ENCODE measurements around the gene MAPKAP1.
"Not testable (repeated sequence)": the region's sequence is repeated elsewhere in the genome, so short reads cannot be mapped to it uniquely, and the experiment has no call there.

The MAPKAP1 gene

DNA sequence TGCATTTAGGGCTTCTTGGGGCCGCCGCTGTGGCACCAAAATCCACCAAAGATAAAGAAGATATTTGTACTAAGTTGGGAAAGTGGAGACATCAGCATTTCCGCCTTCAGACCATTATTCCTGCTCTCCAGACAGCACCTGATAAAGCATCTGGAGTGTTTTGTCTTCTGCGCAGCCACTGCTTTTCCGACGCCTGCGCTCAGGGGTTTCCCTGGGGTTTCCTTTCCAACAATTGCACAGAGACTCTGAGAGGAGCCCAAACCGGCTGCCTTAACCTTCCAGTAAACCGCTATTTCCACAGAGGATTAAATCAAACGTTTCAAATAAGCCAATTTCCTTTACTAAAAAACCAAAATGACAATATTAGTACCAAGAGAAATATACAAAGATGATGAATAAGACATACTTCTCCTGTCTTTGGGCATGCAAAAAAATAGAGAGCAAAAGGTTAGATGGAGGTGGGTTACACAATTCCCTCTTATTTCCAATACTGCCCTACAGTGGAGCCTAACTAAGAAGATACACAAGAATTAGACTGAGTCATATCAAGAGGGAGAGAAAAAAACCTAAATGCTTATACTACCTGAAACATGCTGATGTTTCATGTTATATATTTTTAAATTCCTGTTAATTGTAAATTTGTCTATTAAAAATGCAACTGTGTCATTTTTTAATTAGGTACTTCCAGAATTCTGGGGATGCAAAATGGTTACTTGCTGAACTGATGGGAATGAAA, 98.4 kb downstream of the MAPKAP1 start:
- no peak for DNase-seq (ENCODE audit: low read depth in 2 of 2)

DNA sequence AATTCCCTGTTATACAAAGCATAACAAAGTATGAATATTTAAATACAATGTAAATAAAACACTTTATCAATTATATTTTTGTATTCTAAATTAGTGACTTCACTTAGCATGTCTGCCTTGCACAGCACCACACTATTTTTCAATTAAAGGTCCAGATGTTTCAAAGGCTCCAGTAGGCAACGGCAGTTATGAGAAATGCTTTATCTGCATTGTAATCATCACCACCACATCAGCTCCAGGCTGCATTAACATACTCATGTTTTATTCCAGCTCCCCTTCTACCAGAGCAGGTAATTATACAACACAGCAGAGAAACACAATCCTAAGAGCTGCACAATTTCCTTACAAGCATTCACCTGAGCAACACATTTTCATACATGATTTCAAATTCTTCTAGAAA, 102.8 kb downstream of the MAPKAP1 start:
- DNase-seq (ENCODE audit: low read depth in 2 of 2): no peak

DNA sequence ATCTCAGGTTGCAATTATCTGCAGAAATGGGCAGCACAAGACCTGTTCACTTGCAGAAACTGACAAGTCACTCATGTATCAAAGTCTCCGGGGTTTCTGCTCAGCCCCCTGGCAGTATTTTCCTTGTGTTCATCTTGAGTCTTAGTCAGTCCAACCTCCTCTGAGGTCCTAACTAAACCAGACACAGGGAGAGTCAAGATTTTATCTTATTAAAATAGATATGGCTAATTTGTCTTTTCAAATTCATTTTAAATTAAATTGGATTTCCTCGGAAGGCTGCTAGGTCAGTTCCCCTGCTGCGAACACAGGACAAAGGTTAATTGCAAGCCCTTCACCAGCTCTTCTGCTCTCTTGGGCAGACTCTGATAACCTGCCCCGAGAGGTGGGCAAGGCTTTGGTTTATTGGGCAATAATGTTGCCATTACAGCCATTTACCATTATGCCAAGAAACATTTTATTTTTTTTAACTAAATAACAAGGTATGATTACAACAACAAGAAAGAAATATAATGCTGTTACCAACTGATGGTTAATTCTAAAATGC, 103.5 kb downstream of the MAPKAP1 start:
- no peak for DNase-seq (ENCODE audit: low read depth in 2 of 2)

DNA sequence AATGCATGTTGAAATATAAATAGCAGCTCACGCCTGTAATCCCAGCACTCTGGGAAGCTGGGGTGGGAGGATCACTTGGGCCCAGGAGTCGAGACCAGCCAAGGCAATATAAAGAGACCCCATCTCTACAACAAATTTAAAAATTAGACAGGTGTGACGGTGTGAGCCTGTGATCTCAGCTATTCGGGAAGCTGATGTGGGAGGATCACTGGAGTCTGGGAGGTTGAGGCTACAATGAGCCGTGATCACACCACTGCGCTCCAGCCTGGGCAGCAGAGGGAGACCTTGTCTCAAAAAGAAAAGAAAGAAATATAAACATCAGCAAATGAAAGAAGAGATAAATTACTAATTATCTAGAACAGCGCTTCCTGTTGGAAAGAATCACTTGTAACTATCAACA, 105.0 kb downstream of the MAPKAP1 start:
- no peak for DNase-seq (ENCODE audit: low read depth in 2 of 2)

DNA sequence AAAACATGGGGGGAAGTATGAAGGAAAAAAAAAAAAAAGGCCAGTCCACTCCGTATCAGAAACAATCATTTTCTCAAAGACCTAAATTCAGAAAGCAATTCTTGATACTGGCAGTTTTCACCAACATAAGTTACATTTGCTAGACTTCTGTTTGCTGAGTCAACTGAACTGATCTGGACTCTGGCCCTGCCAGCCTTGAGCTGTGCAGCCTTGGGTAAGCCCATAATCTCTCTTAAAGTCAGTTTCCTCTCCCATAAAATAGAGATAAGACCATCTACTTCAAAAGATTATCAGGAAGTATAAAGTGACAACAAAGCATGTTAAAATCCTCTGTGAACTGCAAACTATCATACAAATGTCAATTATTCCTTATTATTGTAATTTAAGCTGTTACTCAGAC, 106.8 kb downstream of the MAPKAP1 start:
- no peak for DNase-seq (ENCODE audit: low read depth in 2 of 2)

DNA sequence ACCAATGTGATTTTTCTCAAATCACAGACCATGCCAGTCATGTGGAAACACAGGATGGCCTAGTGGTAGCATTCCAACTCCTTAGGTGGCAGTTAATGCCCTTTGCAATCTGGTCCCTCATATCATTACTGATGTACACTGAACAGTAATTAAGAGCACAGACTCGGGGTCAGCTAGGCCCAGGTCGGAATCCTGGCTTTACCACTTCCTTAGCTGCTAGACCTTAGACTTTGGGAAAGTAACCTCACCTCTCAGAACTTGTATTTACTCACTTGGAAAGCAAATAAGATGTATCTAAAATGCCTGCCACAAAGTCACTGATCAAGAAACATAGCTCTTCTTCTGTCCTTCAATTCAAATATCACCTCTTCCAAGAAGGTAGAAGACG, 112.8 kb downstream of the MAPKAP1 start:
- DNase-seq (ENCODE audit: low read depth in 2 of 2): no peak

DNA sequence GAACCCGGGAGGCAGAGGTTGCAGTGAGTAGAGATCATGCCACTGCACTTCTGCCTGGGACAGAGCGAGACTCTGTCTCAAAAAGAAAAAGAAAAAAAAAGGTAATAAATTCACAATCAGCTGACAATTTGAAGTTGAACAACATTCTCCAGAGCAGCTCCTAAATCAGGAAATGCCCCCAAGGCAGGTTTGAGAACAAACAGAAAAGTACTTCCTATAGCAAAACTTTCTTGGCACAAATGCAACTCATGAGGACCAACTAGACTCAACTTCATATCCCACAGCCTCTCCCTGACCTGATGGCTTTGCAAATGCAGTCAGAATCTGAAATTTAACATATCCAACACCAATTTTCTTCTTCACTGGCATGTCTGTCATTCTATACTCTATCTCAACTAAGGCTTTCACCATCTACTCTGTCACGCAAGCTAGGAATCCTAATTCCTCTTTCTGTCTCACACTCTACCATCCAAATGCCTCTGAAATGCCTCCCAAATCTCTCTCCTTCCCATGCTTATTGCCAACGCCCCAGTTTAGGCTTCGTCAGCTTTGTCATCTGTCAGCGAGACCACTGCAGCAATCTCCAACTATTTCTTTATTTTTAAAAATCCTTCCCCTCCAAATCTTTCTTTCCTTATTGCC, 113.3 kb downstream of the MAPKAP1 start:
- DNase-seq (ENCODE audit: low read depth in 2 of 2): no peak

DNA sequence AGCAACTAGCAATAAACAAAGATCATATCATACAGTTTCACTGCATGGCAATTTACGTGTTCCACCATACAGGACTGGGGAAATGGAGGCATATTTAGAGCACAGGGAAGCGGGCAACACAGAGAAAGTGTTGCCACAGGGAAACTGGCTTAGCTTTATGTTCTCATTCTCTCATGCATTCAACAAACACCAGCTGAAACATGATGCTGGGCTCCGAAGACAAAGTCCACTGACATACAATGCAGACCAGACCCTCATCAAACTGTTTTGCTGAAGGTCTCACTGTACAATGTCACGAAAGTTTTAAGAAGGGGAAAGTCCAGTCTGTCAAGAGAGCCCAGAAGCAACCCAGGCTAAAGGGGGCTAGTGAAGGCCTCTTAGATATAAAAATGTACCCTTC, 115.1 kb downstream of the MAPKAP1 start:
- DNase-seq (ENCODE audit: low read depth in 2 of 2): no peak

DNA sequence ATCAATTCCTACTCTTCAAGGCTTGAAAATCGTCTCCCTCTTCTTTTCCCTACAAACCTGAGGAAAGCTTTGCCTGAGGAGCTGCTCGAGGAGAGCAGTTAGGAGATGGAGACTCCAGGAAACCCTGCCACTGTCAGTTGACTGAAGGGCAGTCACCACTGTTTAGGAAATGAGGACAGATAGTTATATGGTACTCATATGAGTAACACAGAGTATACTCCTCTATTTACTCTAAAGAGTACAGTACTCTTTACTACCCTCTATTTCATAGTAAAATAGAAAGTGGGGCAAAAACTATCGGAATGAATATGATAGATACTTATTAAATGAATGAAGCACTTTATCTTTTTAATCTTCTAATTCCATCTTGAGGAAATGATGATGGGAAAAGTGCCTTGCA, 115.8 kb downstream of the MAPKAP1 start:
- DNase-seq (ENCODE audit: low read depth in 2 of 2): no peak

DNA sequence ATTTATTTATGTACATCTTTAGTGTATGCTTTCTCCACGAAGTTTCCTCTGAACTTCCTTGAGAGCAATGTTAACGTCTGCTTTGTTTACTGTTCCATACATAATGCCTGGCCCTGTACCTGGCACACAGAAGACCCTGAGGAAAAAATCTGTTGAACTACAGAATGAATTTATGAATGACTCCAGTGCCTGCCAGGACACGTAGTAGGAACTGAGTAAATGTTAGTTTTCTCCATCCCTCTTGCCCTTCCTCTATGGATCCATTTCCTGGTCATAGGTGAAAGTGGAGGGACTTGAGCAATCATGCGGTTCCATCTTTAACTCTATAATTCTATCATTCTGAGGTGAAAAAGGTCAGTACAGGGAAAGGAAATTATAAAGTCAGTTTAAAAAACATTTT, 117.7 kb downstream of the MAPKAP1 start:
- no peak for DNase-seq (ENCODE audit: low read depth in 2 of 2)

DNA sequence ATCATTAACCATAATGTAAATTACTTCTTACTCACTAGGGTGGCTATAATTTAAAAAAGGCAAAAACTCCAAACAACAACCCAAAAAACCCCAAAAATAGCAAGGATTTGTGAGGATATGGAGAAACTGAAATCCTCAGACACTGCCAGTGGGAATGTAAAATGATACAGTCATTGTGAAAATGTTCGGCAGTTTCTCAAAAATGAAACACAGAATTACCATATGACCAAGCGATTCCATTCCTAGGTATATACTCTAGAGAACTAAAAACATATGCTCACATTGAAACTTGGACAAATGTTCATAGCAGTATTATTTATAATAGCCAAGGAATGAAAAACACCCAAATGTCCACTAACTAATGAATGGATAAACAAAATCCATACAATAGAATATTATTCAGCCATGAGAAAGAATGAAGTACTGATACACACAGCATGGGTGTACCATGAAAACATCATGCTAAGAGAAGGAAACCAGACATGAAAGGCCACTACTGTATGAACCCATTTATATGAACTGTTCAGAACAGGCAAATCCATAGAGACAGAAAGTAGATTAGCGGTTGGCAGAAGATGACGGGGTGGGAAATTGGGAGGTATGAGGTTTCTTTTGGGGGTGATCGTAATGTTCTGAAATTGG, 119.1 kb downstream of the MAPKAP1 start:
- DNase-seq (ENCODE audit: low read depth in 2 of 2): no peak

DNA sequence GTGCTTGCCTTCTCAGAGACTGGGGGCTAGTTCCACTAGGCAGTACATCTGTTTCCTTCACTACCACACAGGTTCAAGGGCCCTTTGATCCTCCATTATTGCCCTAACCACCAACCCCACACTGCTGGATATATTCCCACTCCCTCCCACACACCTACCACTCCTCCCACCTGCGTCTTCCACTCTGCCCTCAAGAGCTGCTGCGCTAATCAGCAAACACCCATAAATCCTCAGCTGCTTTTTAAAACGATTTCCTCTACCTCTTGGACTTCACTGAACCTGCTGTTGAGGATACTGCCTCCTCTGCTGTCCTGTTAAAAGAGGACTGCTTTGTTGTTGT, 120.9 kb downstream of the MAPKAP1 start:
- no peak for DNase-seq (ENCODE audit: low read depth in 2 of 2)

DNA sequence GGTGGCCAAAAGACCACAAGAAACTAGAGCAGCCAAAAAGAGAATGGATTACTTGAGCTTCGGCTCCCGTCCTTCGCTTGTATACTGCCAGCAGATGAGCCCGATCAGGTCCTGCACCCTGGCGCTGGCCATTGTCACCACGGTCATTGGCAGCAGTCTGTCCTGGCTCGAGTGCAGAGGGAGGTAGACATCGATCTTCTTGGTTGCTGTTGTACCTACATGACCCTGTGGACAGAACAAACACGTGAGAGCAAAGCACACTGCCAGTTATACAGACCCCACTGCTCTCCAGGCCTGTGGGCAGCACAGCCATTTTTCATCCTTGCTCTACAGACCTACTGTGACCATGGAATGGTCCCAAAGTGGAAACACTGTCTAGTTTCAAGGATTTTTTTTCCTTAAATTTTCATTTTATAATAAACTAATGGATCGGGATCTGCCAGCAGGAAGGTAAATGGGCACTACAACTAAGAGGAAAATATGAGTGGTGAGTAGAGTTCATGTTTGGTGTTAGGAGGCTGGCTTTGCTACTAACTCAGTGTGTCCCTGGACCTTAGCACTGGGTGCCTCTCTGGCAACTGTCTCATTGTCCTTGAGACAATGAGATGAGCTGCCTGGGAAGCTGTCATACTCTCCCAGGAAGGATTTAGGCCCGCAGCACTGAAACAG, 121.4 kb downstream of the MAPKAP1 start:
- DNase-seq (ENCODE audit: low read depth in 2 of 2): no peak

DNA sequence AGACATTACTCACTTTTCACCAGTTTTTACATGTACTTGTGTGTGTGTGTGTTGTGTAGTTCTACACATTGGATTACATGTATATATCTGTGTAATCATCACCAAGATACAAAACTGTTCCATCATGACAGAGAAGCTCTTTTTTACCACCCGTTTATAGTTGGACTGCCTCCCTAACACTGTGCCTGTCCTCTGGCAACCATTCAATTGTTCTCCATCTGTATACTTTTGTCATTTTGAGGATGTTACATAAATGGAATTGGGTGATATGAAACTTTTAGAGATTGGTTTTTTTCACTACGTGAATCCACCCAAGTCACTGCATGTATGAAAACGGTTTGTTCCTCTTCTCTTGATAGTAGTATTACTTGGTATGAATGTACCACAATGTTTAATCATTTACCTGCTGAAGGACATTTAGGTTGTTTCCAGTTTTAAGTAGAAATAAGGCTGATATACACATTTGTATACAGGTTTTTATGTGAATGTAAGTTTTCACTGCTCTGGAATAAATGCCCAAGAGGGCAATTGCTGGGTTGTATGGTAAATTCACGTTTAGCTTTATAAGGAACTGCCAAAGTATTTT, 126.2 kb downstream of the MAPKAP1 start:
- no peak for DNase-seq (ENCODE audit: low read depth in 2 of 2)

DNA sequence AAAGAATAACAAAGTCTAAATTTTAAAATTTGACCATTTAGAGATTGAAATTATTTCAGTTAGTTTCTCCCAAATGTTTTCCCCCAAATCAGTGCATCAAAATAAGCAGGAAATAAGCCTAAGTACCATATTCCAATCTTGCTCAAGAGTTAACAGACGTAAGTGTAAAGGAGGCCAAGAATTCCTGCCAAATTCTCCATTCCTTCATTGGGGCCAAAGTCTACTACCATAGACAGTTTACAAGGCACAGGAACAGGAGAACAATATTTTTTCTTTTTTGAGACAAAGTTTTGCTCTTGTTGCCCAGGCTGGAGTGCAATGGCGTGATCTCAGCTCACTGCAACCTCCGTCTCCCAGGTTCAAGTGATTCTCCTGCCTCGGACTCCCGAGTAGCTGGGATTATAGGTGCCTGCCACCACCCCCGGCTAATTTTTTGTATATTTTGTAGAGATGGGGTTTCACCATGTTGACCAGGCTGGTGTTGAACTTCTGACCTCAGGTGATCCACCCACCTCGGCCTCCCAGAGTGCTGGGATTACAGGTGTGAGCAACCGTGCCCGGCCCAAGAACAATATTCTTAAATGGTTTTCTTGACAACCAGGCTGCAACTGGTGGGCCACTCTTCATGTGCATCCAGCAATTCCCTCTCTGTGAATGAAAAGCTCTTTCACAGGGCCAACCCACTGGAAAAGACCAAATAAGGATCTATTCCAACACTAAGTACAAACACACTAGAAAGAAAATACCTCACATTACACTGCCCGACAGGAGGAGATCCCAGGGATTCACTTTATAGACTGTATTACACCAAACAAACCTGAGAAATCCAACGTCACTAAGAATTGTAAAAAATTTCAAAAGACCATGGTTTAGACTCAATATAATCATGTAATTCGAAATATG, 127.7 kb downstream of the MAPKAP1 start:
- no peak for DNase-seq (ENCODE audit: low read depth in 2 of 2)

DNA sequence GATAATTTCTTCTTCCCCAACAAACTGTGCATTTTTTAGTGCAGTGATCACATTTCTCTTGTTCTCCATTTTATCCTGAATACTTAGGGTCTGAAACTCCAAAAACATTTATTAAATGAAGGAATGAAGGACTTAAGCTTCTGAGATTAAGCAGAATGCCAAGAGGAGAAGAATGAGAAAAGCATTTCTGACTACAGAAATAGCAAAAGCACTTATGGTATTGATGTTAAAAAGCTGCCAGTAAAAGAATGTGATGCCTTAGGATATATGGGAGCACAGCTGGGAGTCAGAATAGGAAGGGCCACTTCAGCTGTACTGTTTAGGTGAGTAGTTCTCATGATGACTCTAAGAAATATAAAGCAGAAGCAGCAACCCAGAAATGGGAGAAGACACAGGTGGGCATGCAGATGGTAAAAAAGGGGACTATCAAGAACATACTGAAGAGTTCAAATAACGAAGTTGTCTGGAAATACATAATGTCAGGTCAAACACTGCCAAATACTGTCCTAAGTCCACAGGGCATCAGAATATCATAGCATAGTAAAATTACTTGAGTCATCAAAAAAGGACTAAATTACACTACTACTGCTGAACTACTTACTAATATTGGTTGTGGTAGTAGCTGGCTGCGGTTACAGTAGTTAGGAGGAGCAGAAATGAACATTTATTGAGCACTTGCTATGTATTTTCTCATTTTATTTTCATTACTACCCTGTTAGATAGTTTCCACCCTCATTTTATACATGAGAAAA, 132.7 kb downstream of the MAPKAP1 start:
- DNase-seq (ENCODE audit: low read depth in 2 of 2): no peak

DNA sequence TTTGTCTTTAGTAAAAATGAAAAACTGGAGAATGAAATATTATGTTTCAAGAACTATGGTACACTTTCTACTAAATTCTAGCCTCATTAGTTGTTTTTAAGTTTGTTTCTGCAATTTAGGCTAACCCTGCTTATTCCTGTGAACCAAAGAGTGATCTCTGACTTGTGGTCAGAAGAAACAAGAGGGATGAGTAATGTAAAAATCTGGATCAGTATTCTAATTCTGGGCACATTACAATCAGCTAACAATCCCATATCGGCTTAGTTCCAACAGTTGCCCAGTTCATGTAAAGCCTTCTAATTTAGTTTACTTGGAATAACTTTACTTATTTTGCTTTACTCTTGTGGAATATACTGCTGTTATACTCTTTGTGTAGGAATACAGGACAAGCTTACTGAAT, 134.5 kb downstream of the MAPKAP1 start:
- not testable (repeated sequence) for DNase-seq (ENCODE audit: low read depth in 2 of 2)

DNA sequence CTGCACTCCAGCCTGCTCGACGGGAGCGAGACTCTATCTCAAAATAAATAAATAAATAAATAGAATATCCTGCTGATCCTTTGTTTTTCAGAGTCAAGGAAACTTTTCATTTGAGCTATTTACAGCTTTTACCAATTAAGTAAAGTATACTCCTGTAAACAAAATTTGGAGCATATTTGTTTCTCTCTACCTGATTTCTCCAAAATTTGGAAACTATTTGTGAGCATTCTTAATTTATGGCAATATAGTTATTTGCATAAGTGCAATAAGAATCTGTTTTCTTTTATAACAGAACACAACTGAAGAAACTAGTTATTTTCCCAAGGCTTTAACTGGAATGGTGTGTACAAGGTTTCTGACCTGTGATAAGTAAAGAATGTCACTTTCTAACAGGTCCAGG, 135.2 kb downstream of the MAPKAP1 start:
- DNase-seq (ENCODE audit: low read depth in 2 of 2): not testable (repeated sequence)

DNA sequence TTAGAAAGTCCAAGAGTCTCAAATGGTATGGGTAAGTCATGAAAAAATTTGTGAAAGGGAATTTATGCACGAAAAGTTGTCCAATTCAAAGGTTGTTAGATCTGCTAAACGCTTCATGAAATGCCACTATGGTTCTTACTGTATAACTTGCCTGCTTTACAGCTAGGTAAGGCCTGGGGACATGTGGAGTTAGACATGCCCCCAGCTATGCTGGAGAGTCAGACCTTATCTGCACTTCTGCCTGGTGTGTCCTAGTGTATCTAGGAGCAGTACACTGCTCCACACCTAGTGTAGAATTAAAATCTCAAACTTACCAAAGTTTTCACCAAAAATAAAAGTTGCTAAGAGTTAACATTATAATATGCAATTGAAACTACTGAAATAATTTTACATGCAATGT, 136.8 kb downstream of the MAPKAP1 start:
- no peak for DNase-seq (ENCODE audit: low read depth in 2 of 2)

DNA sequence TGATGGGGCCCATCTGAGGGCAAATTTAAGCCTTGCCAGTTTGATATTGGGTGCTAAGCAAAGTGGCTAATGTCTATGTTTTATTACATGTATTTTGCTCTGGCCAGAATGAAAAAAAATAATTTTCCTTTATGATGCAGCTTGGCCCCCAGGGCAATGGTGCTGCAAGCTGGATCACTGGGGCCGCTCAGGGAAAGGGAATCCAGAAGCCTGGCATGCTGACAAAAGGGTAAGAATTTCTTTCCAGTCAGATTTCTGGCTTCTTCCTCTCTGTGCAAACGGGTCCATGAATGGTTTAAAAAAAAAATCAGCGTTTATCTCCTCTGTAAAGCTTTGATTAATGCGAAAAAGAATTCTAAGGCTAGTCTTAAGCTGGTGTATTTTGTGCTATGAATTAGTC, 138.4 kb downstream of the MAPKAP1 start:
- DNase-seq (ENCODE audit: low read depth in 2 of 2): no peak
